Endothelial cell of umbilical vein (primary cell): ENCODE measurements around the gene SNPH.

Experiments used
- TF ChIP-seq, protein P1 (sequence below), 2 donors: IDR thresholded peaks; 1 replicate in 1 of 2; 2 replicates in 1 of 2; pipeline ENCODE4 v1.5.1; 2011; ENCODE audit warnings: low read length in 2 of 2, mild to moderate bottlenecking in 2 of 2, moderate library complexity in 2 of 2, control low read depth in 1 of 2, inconsistent platforms in 1 of 2, low read depth in 1 of 2; ENCODE audit not compliant: insufficient read depth in 1 of 2; ENCODE audit errors: extremely low read depth in 1 of 2
- TF ChIP-seq, protein P2 (sequence below): IDR thresholded peaks from 2 replicates; pipeline ENCODE4 v1.6.1; 2011; ENCODE audit not compliant: insufficient read depth, insufficient read length

DNA sequence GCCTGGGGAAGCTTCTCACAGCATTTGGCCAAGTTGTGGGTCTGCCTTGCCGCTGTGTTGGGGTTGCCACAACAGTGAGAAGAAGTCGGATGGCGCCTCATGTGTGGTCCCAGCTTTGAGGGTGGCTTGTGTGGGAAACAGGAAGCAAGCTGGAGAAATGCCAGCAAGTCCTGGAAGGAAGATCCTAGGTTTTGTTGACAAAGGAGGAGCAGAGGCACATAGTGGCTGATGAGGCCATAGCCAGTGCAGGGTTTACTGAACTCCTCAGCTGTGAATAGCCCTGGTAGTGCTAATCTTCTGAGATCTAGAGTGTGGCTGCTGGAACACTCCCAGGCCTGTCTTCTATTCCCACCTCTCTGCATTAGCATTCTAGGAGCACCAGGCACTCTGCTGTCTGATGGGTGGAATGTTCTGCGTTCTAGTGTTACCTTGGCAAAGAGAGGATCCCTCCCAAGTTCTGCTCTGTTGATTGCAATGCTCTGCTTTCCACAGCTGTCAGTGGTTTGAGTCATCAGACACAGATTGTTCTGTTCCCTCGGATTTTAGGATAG lies 25.2 kb downstream of the SNPH start:
- TF ChIP-seq, protein P1, sequence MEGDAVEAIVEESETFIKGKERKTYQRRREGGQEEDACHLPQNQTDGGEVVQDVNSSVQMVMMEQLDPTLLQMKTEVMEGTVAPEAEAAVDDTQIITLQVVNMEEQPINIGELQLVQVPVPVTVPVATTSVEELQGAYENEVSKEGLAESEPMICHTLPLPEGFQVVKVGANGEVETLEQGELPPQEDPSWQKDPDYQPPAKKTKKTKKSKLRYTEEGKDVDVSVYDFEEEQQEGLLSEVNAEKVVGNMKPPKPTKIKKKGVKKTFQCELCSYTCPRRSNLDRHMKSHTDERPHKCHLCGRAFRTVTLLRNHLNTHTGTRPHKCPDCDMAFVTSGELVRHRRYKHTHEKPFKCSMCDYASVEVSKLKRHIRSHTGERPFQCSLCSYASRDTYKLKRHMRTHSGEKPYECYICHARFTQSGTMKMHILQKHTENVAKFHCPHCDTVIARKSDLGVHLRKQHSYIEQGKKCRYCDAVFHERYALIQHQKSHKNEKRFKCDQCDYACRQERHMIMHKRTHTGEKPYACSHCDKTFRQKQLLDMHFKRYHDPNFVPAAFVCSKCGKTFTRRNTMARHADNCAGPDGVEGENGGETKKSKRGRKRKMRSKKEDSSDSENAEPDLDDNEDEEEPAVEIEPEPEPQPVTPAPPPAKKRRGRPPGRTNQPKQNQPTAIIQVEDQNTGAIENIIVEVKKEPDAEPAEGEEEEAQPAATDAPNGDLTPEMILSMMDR (IDR thresholded peaks at IDR 0.05; ENCODE audit: extremely low read depth in 1 of 2, insufficient read depth in 1 of 2, low read depth in 1 of 2, low read length in 2 of 2), result no peak
- TF ChIP-seq, protein P2, sequence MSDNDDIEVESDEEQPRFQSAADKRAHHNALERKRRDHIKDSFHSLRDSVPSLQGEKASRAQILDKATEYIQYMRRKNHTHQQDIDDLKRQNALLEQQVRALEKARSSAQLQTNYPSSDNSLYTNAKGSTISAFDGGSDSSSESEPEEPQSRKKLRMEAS, result no peak
